OCI-LY7 (cell line): Measurements from ENCODE around the gene MAG. TPM values are rescaled to one million over a fixed set of nuclear protein-coding genes. Genes with fewer than 3 reads are reported as not detected.

ENCODE experiments used
- BruUV-seq: library from RNA; stranded (reverse); fragments of 400-500 nt; replicated peaks from 2 replicates; lab custom pipeline; 2021; lab: Mats Ljungman, UMichigan
- CTCF ChIA-PET: fragments of 300-600 bp; sonication (Branson Sonifier 250); formaldehyde crosslinking; loops from one replicate; lab custom pipeline; 2022; ENCODE audit warnings: antibody characterized with exemption; ENCODE audit not compliant: unreplicated experiment; lab: Charles Lee
- POLR2A ChIA-PET: fragments of 300-600 bp; sonication (Branson Sonifier 250); formaldehyde crosslinking; loops from one replicate; lab custom pipeline; 2022; ENCODE audit warnings: antibody characterized with exemption; lab: Charles Lee
- DNase-seq: peaks from one replicate; pipeline ENCODE4 v3.0.0-alpha.2; 2015; ENCODE audit warnings: low spot score
- H2AFZ ChIP-seq: fragments of 200-600 bp; sonication (generic), shearing (Covaris generic); 2 replicates; pipeline ENCODE4 v1.6.1; 2014; ENCODE audit warnings: mild to moderate bottlenecking, antibody characterized with exemption, low read length, moderate library complexity
- H3K27ac ChIP-seq: fragments of 200-600 bp; sonication (generic); 2 replicates; pipeline ENCODE4 v1.5.1; 2014; ENCODE audit warnings: mixed run types, low read depth, mild to moderate bottlenecking, moderate library complexity, low read length, inconsistent platforms; ENCODE audit not compliant: poor library complexity, severe bottlenecking
- H3K36me3 ChIP-seq: fragments of 200-600 bp; sonication (generic); 2 replicates; pipeline ENCODE4 v1.6.1; 2014; ENCODE audit warnings: mild to moderate bottlenecking, antibody characterized with exemption, low read length, moderate library complexity, mixed read lengths; ENCODE audit not compliant: insufficient read depth
- H3K4me1 ChIP-seq: fragments of 200-600 bp; sonication (generic); 2 replicates; pipeline ENCODE4 v1.5.1; 2014; ENCODE audit warnings: mild to moderate bottlenecking, low read length; ENCODE audit not compliant: insufficient read depth, poor library complexity, severe bottlenecking
- H3K4me2 ChIP-seq: fragments of 200-600 bp; sonication (generic); 2 replicates; pipeline ENCODE4 v1.6.1; 2014; ENCODE audit warnings: mild to moderate bottlenecking, low read length
- H3K4me3 ChIP-seq: fragments of 200-600 bp; sonication (generic); 2 replicates; pipeline ENCODE4 v1.5.1; 2014; ENCODE audit warnings: mild to moderate bottlenecking, low read depth, low read length; ENCODE audit not compliant: poor library complexity, severe bottlenecking
- H3K79me2 ChIP-seq: fragments of 200-600 bp; sonication (generic); 2 replicates; pipeline ENCODE4 v1.6.1; 2016; ENCODE audit warnings: low read depth, mild to moderate bottlenecking, low read length, moderate library complexity, mixed read lengths; ENCODE audit not compliant: insufficient read depth
- H3K9me2 ChIP-seq: fragments of 200-600 bp; sonication (generic); 2 replicates; pipeline ENCODE4 v1.6.1; 2016; ENCODE audit warnings: mild to moderate bottlenecking, low read length, mixed read lengths; ENCODE audit not compliant: insufficient read depth
- H3K9me3 ChIP-seq: fragments of 200-600 bp; sonication (generic); 2 replicates; pipeline ENCODE4 v1.6.1; 2014; ENCODE audit warnings: mild to moderate bottlenecking, mixed run types, low read length, mixed read lengths
- H4K20me1 ChIP-seq: fragments of 200-600 bp; sonication (generic); 2 replicates; pipeline ENCODE4 v1.6.1; 2014; ENCODE audit warnings: mild to moderate bottlenecking, antibody characterized with exemption, low read length, moderate library complexity, mixed read lengths; ENCODE audit not compliant: insufficient read depth
- EZH2phosphoT487 ChIP-seq: fragments of 200-600 bp; sonication (generic); IDR thresholded peaks from 2 replicates; pipeline ENCODE4 v1.6.1; 2018; ENCODE audit warnings: low read depth, borderline replicate concordance, mild to moderate bottlenecking, mixed run types, antibody characterized with exemption, low read length, moderate library complexity, mixed read lengths
- intact Hi-C: fragments of 100-400 bp; cut with micrococcal nuclease; formaldehyde crosslinking; loops from one replicate; pipeline ENCODE4 v1.10.0; 2022; ENCODE audit not compliant: unreplicated experiment
- total RNA-seq, 2 experiments: library from RNA; depleted of rRNA in 1 of 2; stranded (reverse); fragments of >200 nt in 1 of 2; shearing (Covaris generic) in 1 of 2; gene quantifications; 2 replicates each; pipeline ENCODE4 v1.2.3, GENCODE V29; 2014 to 2022
- TF ChIP-seq, protein P1 (sequence below): fragments of 200-600 bp; sonication (generic); conservative IDR thresholded peaks from 2 replicates; pipeline ENCODE4 v1.5.1; 2014; ENCODE audit warnings: mild to moderate bottlenecking, antibody characterized with exemption, low read length, moderate library complexity, mixed read lengths

Gene MAG
- total RNA-seq, 2 experiments from 2014 or later = 4.6 to 10.1 TPM

DNA sequence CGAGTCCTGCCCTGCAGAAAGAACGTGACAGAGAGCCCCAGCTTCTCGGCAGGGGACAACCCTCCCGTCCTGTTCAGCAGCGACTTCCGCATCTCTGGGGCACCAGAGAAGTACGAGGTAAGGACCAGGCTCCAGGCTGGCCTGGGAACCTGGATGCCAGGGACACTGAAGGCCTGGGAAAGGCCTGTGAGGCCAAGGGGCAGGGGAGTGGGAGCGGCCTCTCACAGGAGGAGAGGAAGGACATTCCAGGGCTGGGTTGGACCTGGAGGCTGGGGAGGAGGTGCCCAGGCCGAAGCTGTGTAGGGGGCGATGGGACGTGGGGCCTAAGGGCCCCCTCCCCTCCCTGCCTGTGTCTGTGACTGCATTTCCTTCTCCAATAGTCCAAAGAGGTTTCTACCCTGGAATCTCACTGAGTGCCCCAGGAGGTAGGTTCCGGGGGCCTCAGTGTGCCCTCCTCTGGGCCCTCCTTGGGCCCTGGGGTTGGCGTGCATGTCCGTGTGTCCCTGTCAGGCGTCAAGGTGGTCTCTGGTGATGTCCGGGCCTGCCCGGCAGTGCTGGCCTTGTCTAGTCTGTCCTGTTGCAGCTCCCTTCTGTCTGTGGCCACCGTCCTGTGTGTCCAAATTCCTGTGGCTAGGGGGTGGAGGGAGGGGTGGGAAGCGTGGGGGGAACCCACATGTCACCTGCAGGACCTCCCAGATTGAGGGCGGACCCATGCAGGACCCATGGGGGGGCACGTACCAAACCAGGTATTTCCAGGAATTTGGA is 20.1 kb downstream of the MAG start:
- DNase-seq = no peak
- Histone ChIP-seq H3K9me2 (no peaks in the 10 kb centered on the region), H3K36me3 (no peaks in the 10 kb centered on the region), H3K4me1 (peaks cover 71% of the 10 kb centered on the region), H3K9me3 (no peaks in the 10 kb centered on the region), H3K4me2 (no peak overlapping the region), H2AFZ (no peak overlapping the region), H3K27ac (no peak overlapping the region), H3K4me3 (no peak overlapping the region), H4K20me1 (no peaks in the 10 kb centered on the region), H3K79me2 (no peaks in the 10 kb centered on the region)
- TF ChIP-seq, protein P1, sequence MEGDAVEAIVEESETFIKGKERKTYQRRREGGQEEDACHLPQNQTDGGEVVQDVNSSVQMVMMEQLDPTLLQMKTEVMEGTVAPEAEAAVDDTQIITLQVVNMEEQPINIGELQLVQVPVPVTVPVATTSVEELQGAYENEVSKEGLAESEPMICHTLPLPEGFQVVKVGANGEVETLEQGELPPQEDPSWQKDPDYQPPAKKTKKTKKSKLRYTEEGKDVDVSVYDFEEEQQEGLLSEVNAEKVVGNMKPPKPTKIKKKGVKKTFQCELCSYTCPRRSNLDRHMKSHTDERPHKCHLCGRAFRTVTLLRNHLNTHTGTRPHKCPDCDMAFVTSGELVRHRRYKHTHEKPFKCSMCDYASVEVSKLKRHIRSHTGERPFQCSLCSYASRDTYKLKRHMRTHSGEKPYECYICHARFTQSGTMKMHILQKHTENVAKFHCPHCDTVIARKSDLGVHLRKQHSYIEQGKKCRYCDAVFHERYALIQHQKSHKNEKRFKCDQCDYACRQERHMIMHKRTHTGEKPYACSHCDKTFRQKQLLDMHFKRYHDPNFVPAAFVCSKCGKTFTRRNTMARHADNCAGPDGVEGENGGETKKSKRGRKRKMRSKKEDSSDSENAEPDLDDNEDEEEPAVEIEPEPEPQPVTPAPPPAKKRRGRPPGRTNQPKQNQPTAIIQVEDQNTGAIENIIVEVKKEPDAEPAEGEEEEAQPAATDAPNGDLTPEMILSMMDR = no peak
- no peak for TF ChIP-seq EZH2phosphoT487
- intact Hi-C loops = no loop called here
- ChIA-PET CTCF (interaction anchor here (0.6 kb wide), 1 partner anchor 630 kb away, joined by 13 read pairs; no protein-coding TSS in a partner anchor), POLR2A (interaction anchor here (1.3 kb wide), 1 partner anchor 8 kb away, joined by 5 read pairs; no protein-coding TSS in a partner anchor)
- no TSS peak for BruUV-seq

DNA sequence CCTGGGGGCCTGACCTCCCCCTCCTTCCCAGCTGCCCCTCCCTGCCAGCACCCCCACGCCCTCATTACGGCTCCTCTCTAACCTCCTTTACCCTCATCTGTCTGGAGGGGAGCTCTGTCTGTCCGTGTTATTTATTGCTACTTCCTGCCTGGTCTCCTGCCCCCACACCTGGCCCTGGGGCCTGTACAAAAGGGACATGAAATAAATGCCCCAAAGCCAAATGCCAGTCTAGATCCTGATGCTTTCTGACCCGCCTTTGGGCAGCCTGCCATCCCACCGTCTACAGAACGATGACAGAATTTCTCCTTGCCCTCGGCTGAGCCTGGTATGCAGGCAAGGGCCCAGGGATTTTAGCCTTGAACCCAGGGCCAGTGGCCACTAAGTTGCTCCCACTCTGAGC is 21.6 kb downstream of the MAG start:
- Histone ChIP-seq H3K4me3 (no peak overlapping the region), H3K4me1 (peaks cover 71% of the 10 kb centered on the region)

More for the DNA sequence above, 21.6 kb downstream of the MAG start:
- Histone ChIP-seq H3K9me2 (no peaks in the 10 kb centered on the region), H3K36me3 (no peaks in the 10 kb centered on the region), H3K79me2 (no peaks in the 10 kb centered on the region), H4K20me1 (no peaks in the 10 kb centered on the region), H3K4me2 (peak overlapping the region; percentile 47), H3K27ac (no peak overlapping the region), H3K9me3 (no peaks in the 10 kb centered on the region), H2AFZ (no peak overlapping the region)
- ChIA-PET CTCF (no interaction called here), POLR2A (interaction anchor here (0.8 to 1.3 kb wide), 3 partner anchors 8 to 18 kb away, joined by 3 to 8 read pairs (median 3); no protein-coding TSS in a partner anchor)
- BruUV-seq = no TSS peak
- intact Hi-C loops = no loop called here
- no peak for TF ChIP-seq EZH2phosphoT487
- TF ChIP-seq, protein P1 = no peak
- DNase-seq = no peak
